NCI-H2029 (cell line): ENCODE results near the gene BANK1.
A peak's percentile ranks its signal among the peaks of the same experiment; 100 is the strongest.

ENCODE experiments used
- DNase-seq: peaks from one replicate; lab custom pipeline; 2025; lab: John Stamatoyannopoulos, UW

The BANK1 gene

GRCh38 chr4:101790521-101791181 is at the start of gene BANK1:
BANK1 (plus strand) TSS chr4:101790730; CDS start chr4:101790881, 151 bp downstream.
- DNase-seq: peak; percentile 63

GRCh38 chr4:101753721-101754120 is 36.8 kb upstream of the BANK1 start:
- no peak for DNase-seq

- no peak for DNase-seq
Observed at GRCh38 chr4:101756181-101756580, 34.3 kb upstream of the BANK1 start.

GRCh38 chr4:101761405-101761804 is 29.1 kb upstream of the BANK1 start:
- DNase-seq: no peak

- no peak for DNase-seq
Observed at GRCh38 chr4:101762025-101762424, 28.5 kb upstream of the BANK1 start.

GRCh38 chr4:101762534-101762933 is 28.0 kb upstream of the BANK1 start:
- no peak for DNase-seq

GRCh38 chr4:101763576-101763975 is 27.0 kb upstream of the BANK1 start:
- no peak for DNase-seq

GRCh38 chr4:101774807-101775206 is 15.7 kb upstream of the BANK1 start:
- DNase-seq: no peak

GRCh38 chr4:101777431-101777830 is 13.1 kb upstream of the BANK1 start:
- DNase-seq: no peak

GRCh38 chr4:101780284-101780683 is 10.2 kb upstream of the BANK1 start:
- DNase-seq: no peak

- DNase-seq: no peak
Observed at GRCh38 chr4:101782546-101782945, 8.0 kb upstream of the BANK1 start.

GRCh38 chr4:101784957-101785356 is 5.6 kb upstream of the BANK1 start:
- no peak for DNase-seq

- DNase-seq: no peak
Observed at GRCh38 chr4:101785486-101785885, 5.0 kb upstream of the BANK1 start.

- DNase-seq: no peak
Observed at GRCh38 chr4:101787701-101788316, 2.7 kb upstream of the BANK1 start.

- peak; percentile 12 for DNase-seq
Observed at GRCh38 chr4:101791182-101791558, 640 bp downstream of the BANK1 start.

GRCh38 chr4:101792056-101792590 is 1.6 kb downstream of the BANK1 start:
- DNase-seq: no peak

- DNase-seq: no peak
Observed at GRCh38 chr4:101793397-101793796, 2.9 kb downstream of the BANK1 start.

GRCh38 chr4:101794806-101795205 is 4.3 kb downstream of the BANK1 start:
- no peak for DNase-seq

GRCh38 chr4:101795704-101796103 is 5.2 kb downstream of the BANK1 start:
- DNase-seq: no peak

GRCh38 chr4:101801958-101802357 is 11.4 kb downstream of the BANK1 start:
- no peak for DNase-seq

GRCh38 chr4:101806914-101807313 is 16.4 kb downstream of the BANK1 start:
- no peak for DNase-seq

GRCh38 chr4:101807351-101807750 is 16.8 kb downstream of the BANK1 start:
- DNase-seq: no peak

GRCh38 chr4:101813604-101814003 is 23.1 kb downstream of the BANK1 start:
- no peak for DNase-seq

- no peak for DNase-seq
Observed at GRCh38 chr4:101818362-101818761, 27.8 kb downstream of the BANK1 start.
